Posterior vena cava (tissue), 2 donors: Measurements from ENCODE around the gene ZNF699. TPM values are rescaled to one million over a fixed set of nuclear protein-coding genes. Genes with fewer than 3 reads are reported as not detected.
"Not testable (repeated sequence)": the region's sequence is repeated elsewhere in the genome, so short reads cannot be mapped to it uniquely, and the experiment has no call there.

Experiments used
- DNase-seq: peaks from one replicate; pipeline ENCODE4 v3.0.0-alpha.2; 2020; ENCODE audit warnings: low spot score
- intact Hi-C, 2 donors: fragments of 100-400 bp; cut with DNase I; formaldehyde crosslinking; loops; one replicate each; pipeline versions ENCODE4 v1.14.1 to v1.14.2; 2022 to 2023
- total RNA-seq, 2 donors: library from RNA; stranded (reverse); fragmentation: NEBNext Ultra II Directional; extraction: Animal tissue kit (Norgen Biotek cat#: 25700); gene quantifications; one replicate each; pipeline ENCODE4 v1.2.1, GENCODE V29; 2021
- donor health status: DM: yes; HTN: yes; CAD: no.
- donor health status: DM: yes; HTN: yes; CAD: no.

Gene ZNF699
- total RNA-seq, 2 donors from 2014 or later = 7.0 to 7.5 TPM

GRCh38 chr19:9296336-9296735, 13.3 kb downstream of the ZNF699 start:
- intact Hi-C loops = no loop called here

GRCh38 chr19:9295411-9295849, 14.2 kb downstream of the ZNF699 start:
- intact Hi-C loops = no loop called here
- DNase-seq = no peak

More at GRCh38 chr19:9296336-9296735, 13.3 kb downstream of the ZNF699 start:
- DNase-seq = no peak

- DNase-seq = no peak
- intact Hi-C loops = no loop called here
Observed at GRCh38 chr19:9289231-9289884, 20.3 kb downstream of the ZNF699 start.

GRCh38 chr19:9283485-9283884, 26.2 kb downstream of the ZNF699 start:
- intact Hi-C loops = not testable (repeated sequence)

GRCh38 chr19:9251236-9251635, 58.4 kb downstream of the ZNF699 start:
- intact Hi-C loops = no loop called here

More at GRCh38 chr19:9283485-9283884, 26.2 kb downstream of the ZNF699 start:
- not testable (repeated sequence) for DNase-seq

GRCh38 chr19:9250630-9251029, 59.0 kb downstream of the ZNF699 start, which contains the start of gene OR7E24:
TSS of gene OR7E24 (plus strand) at chr19:9250930. CDS start at chr19:9251044, 114 bp downstream.
- DNase-seq = no peak
- intact Hi-C loops = no loop called here

More at GRCh38 chr19:9251236-9251635, 58.4 kb downstream of the ZNF699 start:
- DNase-seq = no peak

Other genes with a start within 250 kb of the ZNF699 start
- gene OR1M1, start 222.8 kb downstream of the ZNF699 start, total RNA-seq = not detected
- gene OR7G2, start 202.4 kb downstream of the ZNF699 start, total RNA-seq = not detected
- gene OR7G1, start 194.1 kb downstream of the ZNF699 start, total RNA-seq = not detected
- not detected for gene OR7G3, start 182.9 kb downstream of the ZNF699 start, total RNA-seq
- 10 to 100 TPM; 16.5 to 22.7 TPM for gene ZNF317, start 169.4 kb downstream of the ZNF699 start, total RNA-seq
- gene OR7D2, start 130.9 kb downstream of the ZNF699 start, total RNA-seq = not detected
- not detected for gene OR7D4, start 90.2 kb downstream of the ZNF699 start, total RNA-seq
- not detected for gene OR7E24, start 58.9 kb downstream of the ZNF699 start, total RNA-seq
- 10 to 100 TPM; 14.2 to 19.9 TPM for gene ZNF559, start 14.3 kb upstream of the ZNF699 start, total RNA-seq
- 1 to 10 TPM; 1.9 to 4.0 TPM for gene ZNF177, start 53.2 kb upstream of the ZNF699 start, total RNA-seq
- 10 to 100 TPM; 19.3 to 20.0 TPM for gene ZNF266, start 125.7 kb upstream of the ZNF699 start, total RNA-seq
- not detected for gene ZNF560, start 188.8 kb upstream of the ZNF699 start, total RNA-seq
- gene ZNF426, start 228.8 kb upstream of the ZNF699 start, total RNA-seq = 10 to 100 TPM; 16.8 to 16.9 TPM